Stomach (tissue), 4 donors: Measurements from ENCODE around the gene DNM1.

Source experiments
- CTCF ChIP-seq, 7 experiments: fragments of 450-650 bp in 4 of 7; fragments of 200-600 bp in 3 of 7; sonication (generic) in 3 of 7; IDR thresholded peaks; one replicate each; pipeline ENCODE4 v1.5.1; 2016 to 2019; ENCODE audit warnings: antibody characterized with exemption in 7 of 7, control low read depth in 2 of 7, mild to moderate bottlenecking in 1 of 7
- POLR2A ChIP-seq, 4 donors: fragments of 450-650 bp; IDR thresholded peaks; one replicate each; pipeline ENCODE4 v1.6.1; 2016; ENCODE audit warnings: antibody characterized with exemption in 4 of 4, control low read depth in 2 of 4, mild to moderate bottlenecking in 1 of 4, moderate library complexity in 1 of 4
- POLR2AphosphoS5 ChIP-seq, 3 donors: sonication (generic); formaldehyde crosslinking; IDR thresholded peaks; one replicate each; pipeline ENCODE4 v1.6.1; 2016; ENCODE audit warnings: antibody characterized with exemption in 3 of 3

- TF ChIP-seq CTCF (IDR thresholded peaks at IDR 0.05) (no peak), POLR2AphosphoS5 (IDR thresholded peaks at IDR 0.05) (no peak), POLR2A (IDR thresholded peaks at IDR 0.05) (no peak)
Measured at GRCh38 chr9:128164307-128164885, 38.8 kb upstream of the DNM1 start.
